GM21423 (cell line): ENCODE data around the gene NFKBIL1.

Experiments used
- ATAC-seq: cut with Tn5 transposase; IDR thresholded peaks from one replicate; pipeline ENCODE4 v1.9.1; 2021; ENCODE audit warnings: mild to moderate bottlenecking, moderate library complexity; ENCODE audit not compliant: unreplicated experiment

The NFKBIL1 gene

DNA sequence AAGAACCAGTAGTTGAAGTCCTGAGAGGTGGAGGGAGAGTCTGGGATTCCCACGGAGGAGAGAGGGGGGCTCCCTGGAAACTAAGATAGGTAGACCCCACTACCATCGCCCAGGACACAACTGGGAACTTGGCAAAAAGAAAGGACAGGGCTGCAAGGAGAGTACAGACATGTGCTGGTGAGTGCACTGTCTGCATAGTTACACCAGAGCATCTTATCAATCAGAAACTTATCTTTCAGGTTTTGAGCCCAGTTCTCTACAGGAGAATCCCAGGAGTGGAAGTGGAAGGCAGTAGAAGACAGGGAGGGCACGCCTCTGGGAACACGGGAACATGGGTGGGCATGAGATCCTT is 12.2 kb downstream of the NFKBIL1 start:
- no peak for ATAC-seq

- ATAC-seq: peak; percentile 62
Measured at GRCh38 chr6:31559958-31560696, 12.7 kb downstream of the NFKBIL1 start.

DNA sequence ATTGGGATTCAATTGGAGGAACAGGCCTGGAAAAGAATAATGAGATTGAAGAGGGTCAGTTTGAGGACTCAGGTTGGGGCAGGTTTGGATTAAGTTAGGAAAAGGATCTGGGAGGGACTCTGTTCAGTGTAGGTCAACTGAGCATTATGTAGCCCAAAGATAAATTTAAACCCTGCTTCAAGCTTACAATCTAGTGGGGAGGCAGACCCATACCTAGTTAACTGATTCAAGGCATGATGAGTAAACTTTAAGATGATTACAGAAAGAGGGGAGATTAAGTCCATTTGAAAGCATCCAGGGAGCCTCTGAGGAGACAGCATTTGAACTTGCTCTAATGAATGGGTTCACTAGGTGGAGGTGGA is 13.3 kb downstream of the NFKBIL1 start:
- ATAC-seq: no peak

- ATAC-seq: no peak
Measured at GRCh38 chr6:31567531-31568370, 20.3 kb downstream of the NFKBIL1 start.

DNA sequence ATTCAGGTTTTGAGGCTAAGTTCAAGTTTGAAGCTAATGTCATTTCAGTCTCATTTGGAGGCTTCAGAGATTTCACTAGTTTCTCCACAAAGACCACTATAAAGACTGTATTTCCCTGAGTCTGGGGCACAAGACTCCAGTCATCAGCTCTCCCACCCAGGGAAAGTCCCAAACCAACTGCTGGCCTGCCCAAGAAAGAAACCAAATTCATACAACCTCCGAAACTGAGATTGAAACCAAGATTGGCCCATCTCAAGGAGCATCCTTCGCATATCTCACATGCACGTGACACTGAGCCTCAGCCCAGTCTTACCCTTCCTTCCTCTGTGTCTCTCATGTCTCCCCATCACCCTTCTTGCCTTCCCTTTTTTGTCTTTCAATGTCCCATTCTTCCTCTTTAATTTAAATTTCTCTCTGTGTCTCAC is 21.1 kb downstream of the NFKBIL1 start:
- peak; percentile 60 for ATAC-seq

DNA sequence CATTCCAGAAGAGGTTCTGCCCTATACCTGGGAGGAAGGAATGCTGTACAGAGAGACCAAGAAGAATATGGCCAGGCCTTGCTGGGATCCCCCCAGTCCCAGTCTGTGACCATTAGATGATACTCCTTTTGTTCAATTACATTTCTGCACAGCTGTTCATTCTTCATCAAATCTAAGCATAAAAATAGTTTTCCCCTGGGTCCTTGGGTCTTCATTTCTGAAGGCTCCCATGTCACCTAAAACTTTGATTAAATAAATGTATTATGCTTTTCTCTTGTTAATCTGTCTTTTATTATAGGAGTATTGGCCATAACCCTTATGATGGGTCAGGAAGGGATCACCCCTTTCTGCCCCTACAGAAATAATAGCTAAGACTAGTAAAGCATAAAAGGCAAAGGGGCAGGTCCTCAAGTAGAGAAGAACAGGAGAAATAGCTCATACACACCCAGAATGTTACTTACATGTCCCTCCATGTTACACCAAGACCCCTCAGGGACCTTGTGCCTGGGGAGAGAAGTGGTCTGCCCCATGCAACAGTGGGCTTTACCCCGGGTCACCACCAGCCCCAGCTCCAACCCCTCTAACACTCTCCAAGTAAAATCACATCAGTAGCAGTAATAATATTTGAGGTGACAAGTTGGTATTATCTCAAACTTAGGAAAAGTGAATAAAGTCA is 22.6 kb downstream of the NFKBIL1 start:
- no peak for ATAC-seq

DNA sequence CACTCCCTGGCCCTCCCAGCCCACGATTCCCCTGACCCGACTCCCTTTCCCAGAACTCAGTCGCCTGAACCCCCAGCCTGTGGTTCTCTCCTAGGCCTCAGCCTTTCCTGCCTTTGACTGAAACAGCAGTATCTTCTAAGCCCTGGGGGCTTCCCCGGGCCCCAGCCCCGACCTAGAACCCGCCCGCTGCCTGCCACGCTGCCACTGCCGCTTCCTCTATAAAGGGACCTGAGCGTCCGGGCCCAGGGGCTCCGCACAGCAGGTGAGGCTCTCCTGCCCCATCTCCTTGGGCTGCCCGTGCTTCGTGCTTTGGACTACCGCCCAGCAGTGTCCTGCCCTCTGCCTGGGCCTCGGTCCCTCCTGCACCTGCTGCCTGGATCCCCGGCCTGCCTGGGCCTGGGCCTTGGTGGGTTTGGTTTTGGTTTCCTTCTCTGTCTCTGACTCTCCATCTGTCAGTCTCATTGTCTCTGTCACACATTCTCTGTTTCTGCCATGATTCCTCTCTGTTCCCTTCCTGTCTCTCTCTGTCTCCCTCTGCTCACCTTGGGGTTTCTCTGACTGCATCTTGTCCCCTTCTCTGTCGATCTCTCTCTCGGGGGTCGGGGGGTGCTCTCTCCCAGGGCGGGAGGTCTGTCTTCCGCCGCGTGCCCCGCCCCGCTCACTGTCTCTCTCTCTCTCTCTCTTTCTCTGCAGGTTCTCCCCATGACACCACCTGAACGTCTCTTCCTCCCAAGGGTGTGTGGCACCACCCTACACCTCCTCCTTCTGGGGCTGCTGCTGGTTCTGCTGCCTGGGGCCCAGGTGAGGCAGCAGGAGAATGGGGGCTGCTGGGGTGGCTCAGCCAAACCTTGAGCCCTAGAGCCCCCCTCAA is 24.9 kb downstream of the NFKBIL1 start, which contains the start of gene LTA:
LTA (plus strand) TSS at position 249 of the 871 bp plus-strand sequence; CDS start at position 703, 454 bp downstream.
- peak; percentile 36 for ATAC-seq

DNA sequence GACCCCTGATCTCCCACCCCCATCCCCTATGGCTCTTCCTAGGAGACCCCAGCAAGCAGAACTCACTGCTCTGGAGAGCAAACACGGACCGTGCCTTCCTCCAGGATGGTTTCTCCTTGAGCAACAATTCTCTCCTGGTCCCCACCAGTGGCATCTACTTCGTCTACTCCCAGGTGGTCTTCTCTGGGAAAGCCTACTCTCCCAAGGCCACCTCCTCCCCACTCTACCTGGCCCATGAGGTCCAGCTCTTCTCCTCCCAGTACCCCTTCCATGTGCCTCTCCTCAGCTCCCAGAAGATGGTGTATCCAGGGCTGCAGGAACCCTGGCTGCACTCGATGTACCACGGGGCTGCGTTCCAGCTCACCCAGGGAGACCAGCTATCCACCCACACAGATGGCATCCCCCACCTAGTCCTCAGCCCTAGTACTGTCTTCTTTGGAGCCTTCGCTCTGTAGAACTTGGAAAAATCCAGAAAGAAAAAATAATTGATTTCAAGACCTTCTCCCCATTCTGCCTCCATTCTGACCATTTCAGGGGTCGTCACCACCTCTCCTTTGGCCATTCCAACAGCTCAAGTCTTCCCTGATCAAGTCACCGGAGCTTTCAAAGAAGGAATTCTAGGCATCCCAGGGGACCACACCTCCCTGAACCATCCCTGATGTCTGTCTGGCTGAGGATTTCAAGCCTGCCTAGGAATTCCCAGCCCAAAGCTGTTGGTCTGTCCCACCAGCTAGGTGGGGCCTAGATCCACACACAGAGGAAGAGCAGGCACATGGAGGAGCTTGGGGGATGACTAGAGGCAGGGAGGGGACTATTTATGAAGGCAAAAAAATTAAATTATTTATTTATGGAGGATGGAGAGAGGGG is 26.1 kb downstream of the NFKBIL1 start:
- ATAC-seq: no peak

DNA sequence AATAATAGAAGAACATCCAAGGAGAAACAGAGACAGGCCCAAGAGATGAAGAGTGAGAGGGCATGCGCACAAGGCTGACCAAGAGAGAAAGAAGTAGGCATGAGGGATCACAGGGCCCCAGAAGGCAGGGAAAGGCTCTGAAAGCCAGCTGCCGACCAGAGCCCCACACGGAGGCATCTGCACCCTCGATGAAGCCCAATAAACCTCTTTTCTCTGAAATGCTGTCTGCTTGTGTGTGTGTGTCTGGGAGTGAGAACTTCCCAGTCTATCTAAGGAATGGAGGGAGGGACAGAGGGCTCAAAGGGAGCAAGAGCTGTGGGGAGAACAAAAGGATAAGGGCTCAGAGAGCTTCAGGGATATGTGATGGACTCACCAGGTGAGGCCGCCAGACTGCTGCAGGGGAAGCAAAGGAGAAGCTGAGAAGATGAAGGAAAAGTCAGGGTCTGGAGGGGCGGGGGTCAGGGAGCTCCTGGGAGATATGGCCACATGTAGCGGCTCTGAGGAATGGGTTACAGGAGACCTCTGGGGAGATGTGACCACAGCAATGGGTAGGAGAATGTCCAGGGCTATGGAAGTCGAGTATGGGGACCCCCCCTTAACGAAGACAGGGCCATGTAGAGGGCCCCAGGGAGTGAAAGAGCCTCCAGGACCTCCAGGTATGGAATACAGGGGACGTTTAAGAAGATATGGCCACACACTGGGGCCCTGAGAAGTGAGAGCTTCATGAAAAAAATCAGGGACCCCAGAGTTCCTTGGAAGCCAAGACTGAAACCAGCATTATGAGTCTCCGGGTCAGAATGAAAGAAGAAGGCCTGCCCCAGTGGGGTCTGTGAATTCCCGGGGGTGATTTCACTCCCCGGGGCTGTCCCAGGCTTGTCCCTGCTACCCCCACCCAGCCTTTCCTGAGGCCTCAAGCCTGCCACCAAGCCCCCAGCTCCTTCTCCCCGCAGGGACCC is 27.0 kb downstream of the NFKBIL1 start:
- no peak for ATAC-seq

GRCh38 chr6:31575335-31575901 is 28.0 kb downstream of the NFKBIL1 start, which contains the start of gene TNF:
TNF (plus strand) TSS chr6:31575565; CDS start chr6:31575742, 177 bp downstream.
- ATAC-seq: no peak

GRCh38 chr6:31575952-31576685 is 28.7 kb downstream of the NFKBIL1 start:
- no peak for ATAC-seq

DNA sequence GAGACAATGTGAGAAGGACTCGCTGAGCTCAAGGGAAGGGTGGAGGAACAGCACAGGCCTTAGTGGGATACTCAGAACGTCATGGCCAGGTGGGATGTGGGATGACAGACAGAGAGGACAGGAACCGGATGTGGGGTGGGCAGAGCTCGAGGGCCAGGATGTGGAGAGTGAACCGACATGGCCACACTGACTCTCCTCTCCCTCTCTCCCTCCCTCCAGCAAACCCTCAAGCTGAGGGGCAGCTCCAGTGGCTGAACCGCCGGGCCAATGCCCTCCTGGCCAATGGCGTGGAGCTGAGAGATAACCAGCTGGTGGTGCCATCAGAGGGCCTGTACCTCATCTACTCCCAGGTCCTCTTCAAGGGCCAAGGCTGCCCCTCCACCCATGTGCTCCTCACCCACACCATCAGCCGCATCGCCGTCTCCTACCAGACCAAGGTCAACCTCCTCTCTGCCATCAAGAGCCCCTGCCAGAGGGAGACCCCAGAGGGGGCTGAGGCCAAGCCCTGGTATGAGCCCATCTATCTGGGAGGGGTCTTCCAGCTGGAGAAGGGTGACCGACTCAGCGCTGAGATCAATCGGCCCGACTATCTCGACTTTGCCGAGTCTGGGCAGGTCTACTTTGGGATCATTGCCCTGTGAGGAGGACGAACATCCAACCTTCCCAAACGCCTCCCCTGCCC is 29.6 kb downstream of the NFKBIL1 start:
- ATAC-seq: no peak

DNA sequence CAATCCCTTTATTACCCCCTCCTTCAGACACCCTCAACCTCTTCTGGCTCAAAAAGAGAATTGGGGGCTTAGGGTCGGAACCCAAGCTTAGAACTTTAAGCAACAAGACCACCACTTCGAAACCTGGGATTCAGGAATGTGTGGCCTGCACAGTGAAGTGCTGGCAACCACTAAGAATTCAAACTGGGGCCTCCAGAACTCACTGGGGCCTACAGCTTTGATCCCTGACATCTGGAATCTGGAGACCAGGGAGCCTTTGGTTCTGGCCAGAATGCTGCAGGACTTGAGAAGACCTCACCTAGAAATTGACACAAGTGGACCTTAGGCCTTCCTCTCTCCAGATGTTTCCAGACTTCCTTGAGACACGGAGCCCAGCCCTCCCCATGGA is 30.2 kb downstream of the NFKBIL1 start:
- ATAC-seq: no peak

GRCh38 chr6:31578184-31579118 is 31.0 kb downstream of the NFKBIL1 start:
- no peak for ATAC-seq

GRCh38 chr6:31579119-31579505 is 31.7 kb downstream of the NFKBIL1 start:
- no peak for ATAC-seq
